KOPT-K1 (cell line): Measurements from ENCODE around the gene NUDCD3.

ENCODE experiments used
- H3K27ac ChIP-seq: fragments of 200-600 bp; sonication (generic); 2 replicates; pipeline ENCODE4 v1.5.1; 2016; ENCODE audit warnings: antibody characterized with exemption, mild to moderate bottlenecking, low read depth, low read length; ENCODE audit not compliant: poor library complexity, severe bottlenecking
- H3K36me3 ChIP-seq: fragments of 200-600 bp; sonication (generic); 2 replicates; pipeline ENCODE4 v1.5.1; 2017; ENCODE audit warnings: antibody characterized with exemption, mild to moderate bottlenecking, low read length, moderate library complexity; ENCODE audit not compliant: insufficient read depth
- H3K9me3 ChIP-seq: fragments of 200-600 bp; sonication (generic); 2 replicates; pipeline ENCODE4 v1.5.1; 2017; ENCODE audit warnings: antibody characterized with exemption, low read length, mild to moderate bottlenecking; ENCODE audit not compliant: insufficient read depth, poor library complexity, severe bottlenecking

Gene NUDCD3

DNA sequence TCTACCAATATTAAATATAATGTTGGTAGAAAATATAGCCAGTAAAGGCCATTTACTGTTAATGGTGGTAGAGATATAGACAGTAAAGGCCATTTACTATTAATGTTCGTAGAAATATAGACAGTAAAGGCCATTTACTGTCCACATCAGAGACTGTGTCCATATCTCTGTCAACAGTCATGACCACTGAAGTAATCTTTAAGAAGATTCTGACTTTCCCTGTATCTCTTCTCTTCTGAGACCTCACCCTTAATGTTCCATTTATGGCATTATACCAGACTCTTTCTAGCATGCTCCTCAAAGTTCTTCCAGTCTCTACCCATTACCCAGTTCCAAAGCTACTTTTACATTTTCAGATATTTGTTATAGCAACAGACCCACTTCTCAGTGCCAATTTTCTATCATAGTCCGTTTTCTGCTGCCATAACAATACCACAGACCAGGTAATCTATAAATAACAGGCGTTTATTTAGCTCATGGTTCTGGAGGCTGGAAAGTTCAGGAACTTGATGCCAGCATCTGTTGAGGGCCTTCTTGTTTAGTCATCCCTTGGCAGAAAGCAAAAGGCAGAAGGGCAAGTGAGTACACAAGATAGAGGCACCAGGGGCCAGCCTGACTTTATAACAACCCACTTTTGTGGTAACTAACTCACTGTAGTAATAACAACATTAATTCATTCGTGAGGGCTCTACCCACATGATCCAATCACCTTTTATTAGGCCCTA, 7.9 kb upstream of the NUDCD3 start:
- H3K9me3 ChIP-seq = no peaks in the 10 kb centered on the region
- H3K27ac ChIP-seq = no peak overlapping the region
- H3K36me3 ChIP-seq = no peaks in the 10 kb centered on the region

- Histone ChIP-seq H3K9me3 (no peaks in the 10 kb centered on the region), H3K36me3 (no peaks in the 10 kb centered on the region), H3K27ac (no peak overlapping the region)
Measured at GRCh38 chr7:44497155-44498027, 6.9 kb upstream of the NUDCD3 start.

- Histone ChIP-seq H3K36me3 (no peaks in the 10 kb centered on the region), H3K9me3 (no peaks in the 10 kb centered on the region), H3K27ac (no peak overlapping the region)
Measured at GRCh38 chr7:44496385-44496784, 5.9 kb upstream of the NUDCD3 start.

- H3K36me3 ChIP-seq = no peaks in the 10 kb centered on the region
- no peaks in the 10 kb centered on the region for H3K9me3 ChIP-seq
- no peak overlapping the region for H3K27ac ChIP-seq
Measured at GRCh38 chr7:44494960-44495359, 4.5 kb upstream of the NUDCD3 start.

- Histone ChIP-seq H3K36me3 (no peaks in the 10 kb centered on the region; the same call in 1 of the 2 replicates), H3K9me3 (no peaks in the 10 kb centered on the region), H3K27ac (no peak overlapping the region)
Measured at GRCh38 chr7:44491229-44491628, 771 bp upstream of the NUDCD3 start.

DNA sequence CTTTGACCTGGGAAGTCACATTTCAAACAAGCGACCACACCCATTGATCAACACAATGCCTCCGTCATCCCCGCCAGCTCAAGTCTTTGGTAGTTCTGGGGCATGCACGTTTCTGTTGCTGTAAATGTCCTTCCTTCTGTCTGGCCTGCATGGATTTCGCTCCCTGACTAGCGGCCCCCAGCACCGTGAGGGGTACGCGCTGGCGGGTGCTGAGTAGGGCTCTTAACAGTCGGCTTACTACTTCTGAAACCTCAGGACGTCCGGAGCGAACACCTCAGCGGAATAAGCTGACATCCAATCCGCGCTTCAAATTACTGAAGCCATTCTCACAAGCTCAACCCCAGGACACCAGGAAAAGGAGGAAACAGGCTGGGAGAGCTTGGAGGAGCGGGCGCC, 505 bp downstream of the NUDCD3 start:
- H3K9me3 ChIP-seq = no peaks in the 10 kb centered on the region
- peaks cover 11% of the 10 kb centered on the region for H3K36me3 ChIP-seq
- H3K27ac ChIP-seq = peak overlapping the region; percentile 90

DNA sequence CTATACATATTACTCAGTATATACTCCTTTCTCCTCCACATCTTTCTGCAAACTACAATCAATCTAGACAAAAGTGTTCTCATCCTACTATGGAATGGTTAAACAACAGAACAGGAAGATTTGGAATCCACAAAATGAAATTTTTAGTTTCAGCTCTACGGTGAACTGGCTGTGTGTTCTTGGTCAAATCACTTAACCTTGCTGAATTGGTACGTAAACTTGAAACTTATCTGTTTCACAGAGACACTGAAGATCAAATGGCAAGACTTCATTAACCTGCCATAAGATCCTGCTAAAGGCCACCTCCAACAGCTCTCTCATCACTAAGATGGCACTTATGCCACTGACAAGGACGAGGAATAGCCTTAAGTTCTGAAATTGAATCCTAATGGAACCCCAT, 1.5 kb downstream of the NUDCD3 start:
- H3K27ac ChIP-seq = no peak overlapping the region
- H3K36me3 ChIP-seq = peaks cover 21% of the 10 kb centered on the region
- peaks cover 5% of the 10 kb centered on the region for H3K9me3 ChIP-seq

DNA sequence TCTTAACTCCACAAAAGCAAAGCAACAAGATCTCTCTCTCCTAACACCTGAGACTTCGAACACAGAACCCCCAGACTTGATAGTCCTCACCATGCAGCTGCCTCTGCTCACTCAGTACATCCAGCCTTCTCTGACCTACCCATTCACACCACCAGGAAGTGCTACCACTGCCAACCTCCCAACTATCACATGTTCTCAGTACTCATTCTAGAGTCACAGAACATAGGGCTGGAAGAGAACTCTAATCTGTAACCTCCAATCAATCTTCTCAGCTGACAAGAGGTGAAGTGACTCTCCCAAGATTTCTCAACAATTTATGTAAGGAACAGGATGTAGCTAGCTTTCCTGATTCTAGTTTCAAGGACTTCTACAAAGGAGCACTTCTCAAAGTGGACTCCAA, 3.8 kb downstream of the NUDCD3 start:
- H3K36me3 ChIP-seq = peaks cover 44% of the 10 kb centered on the region
- H3K27ac ChIP-seq = no peak overlapping the region

GRCh38 chr7:44486001-44486400, 4.5 kb downstream of the NUDCD3 start:
- Histone ChIP-seq H3K27ac (no peak overlapping the region), H3K36me3 (peaks cover 50% of the 10 kb centered on the region)

More for the DNA sequence above, 3.8 kb downstream of the NUDCD3 start:
- peaks cover 24% of the 10 kb centered on the region for H3K9me3 ChIP-seq

GRCh38 chr7:44484482-44485313, 5.8 kb downstream of the NUDCD3 start:
- no peak overlapping the region for H3K27ac ChIP-seq
- peaks cover 63% of the 10 kb centered on the region for H3K36me3 ChIP-seq

More at GRCh38 chr7:44486001-44486400, 4.5 kb downstream of the NUDCD3 start:
- peaks cover 24% of the 10 kb centered on the region for H3K9me3 ChIP-seq

GRCh38 chr7:44482502-44483485, 7.7 kb downstream of the NUDCD3 start:
- Histone ChIP-seq H3K9me3 (peaks cover 24% of the 10 kb centered on the region), H3K27ac (no peak overlapping the region), H3K36me3 (peaks cover 82% of the 10 kb centered on the region)

More at GRCh38 chr7:44484482-44485313, 5.8 kb downstream of the NUDCD3 start:
- peaks cover 24% of the 10 kb centered on the region for H3K9me3 ChIP-seq

- H3K27ac ChIP-seq = no peak overlapping the region
- H3K36me3 ChIP-seq = peaks cover 93% of the 10 kb centered on the region
- peaks cover 9% of the 10 kb centered on the region for H3K9me3 ChIP-seq
Measured at GRCh38 chr7:44477938-44478337, 12.5 kb downstream of the NUDCD3 start.

DNA sequence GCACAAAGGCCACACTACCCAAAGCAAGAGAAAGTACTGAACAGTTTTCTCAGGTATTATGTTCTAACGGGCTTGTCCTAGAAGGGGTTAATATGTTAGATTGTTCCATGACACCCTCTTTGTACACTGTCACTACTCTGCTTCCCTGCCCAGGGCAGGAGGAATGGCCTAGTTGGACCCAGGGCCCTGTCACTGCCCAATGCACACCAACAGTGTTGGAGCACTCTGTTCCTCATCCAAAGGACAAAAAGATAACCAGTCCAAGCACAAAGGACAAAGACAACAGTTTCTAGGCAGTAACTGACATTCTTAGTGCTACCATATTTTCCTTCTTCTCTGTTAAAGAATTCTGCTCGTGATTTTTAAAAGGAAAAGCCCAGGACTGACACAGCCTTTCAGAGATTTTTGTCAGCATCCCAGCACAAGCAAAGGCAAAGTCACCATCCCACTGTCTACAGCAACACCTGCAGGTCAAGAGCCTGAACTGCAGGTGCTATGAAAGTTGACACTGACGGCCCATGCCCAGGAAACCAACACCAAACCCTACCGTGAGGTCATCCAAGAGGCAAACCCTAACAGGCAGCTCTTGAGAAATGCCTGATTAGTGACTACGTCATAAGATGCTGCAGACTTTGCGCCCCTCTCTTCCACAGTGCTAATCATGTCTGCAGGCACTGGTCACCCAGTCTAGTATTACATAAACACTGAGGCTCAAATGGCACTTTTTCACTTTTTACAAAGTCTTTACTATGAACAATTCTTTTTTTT, 13.2 kb downstream of the NUDCD3 start:
- H3K9me3 ChIP-seq = peaks cover 2% of the 10 kb centered on the region
- H3K27ac ChIP-seq = no peak overlapping the region
- H3K36me3 ChIP-seq = peaks cover 92% of the 10 kb centered on the region
